Nephron progenitor cell (in vitro differentiated cells): ENCODE results near the gene IL6ST.

Experiments used
- DNase-seq: peaks from one replicate; pipeline ENCODE4 v3.0.0; 2021
- H3K27ac Mint-ChIP-seq: 2 replicates; pipeline ENCODE4 v1.8.0; 2021; ENCODE audit warnings: mild to moderate bottlenecking, moderate library complexity, mixed read lengths
- H3K27me3 Mint-ChIP-seq: 2 replicates; pipeline ENCODE4 v1.8.0; 2021; ENCODE audit warnings: mild to moderate bottlenecking, low read depth, mixed read lengths; ENCODE audit not compliant: poor library complexity
- H3K36me3 Mint-ChIP-seq: 2 replicates; pipeline ENCODE4 v1.8.0; 2021; ENCODE audit warnings: low read depth, mixed read lengths
- H3K4me1 Mint-ChIP-seq: 2 replicates; pipeline ENCODE4 v1.8.0; 2021; ENCODE audit warnings: mixed read lengths
- H3K4me3 Mint-ChIP-seq: 2 replicates; pipeline ENCODE4 v1.8.0; 2021; ENCODE audit warnings: mild to moderate bottlenecking, moderate library complexity, mixed read lengths
- H3K9me3 Mint-ChIP-seq: 2 replicates; pipeline ENCODE4 v1.8.0; 2021; ENCODE audit warnings: mild to moderate bottlenecking, moderate library complexity, mixed read lengths
- CTCF ChIP-seq: fragments of 200-600 bp; sonication (generic); IDR thresholded peaks from 2 replicates; pipeline ENCODE4 v1.5.0; 2021; ENCODE audit warnings: antibody characterized with exemption

IL6ST gene

GRCh38 chr5:55897905-55898304 lies 96.9 kb downstream of the IL6ST start:
- no peak overlapping the region for H3K4me3 Mint-ChIP-seq
- H3K27ac Mint-ChIP-seq = no peak overlapping the region
- H3K36me3 Mint-ChIP-seq = no peaks in the 10 kb centered on the region
- no peaks in the 10 kb centered on the region for H3K4me1 Mint-ChIP-seq
- H3K9me3 Mint-ChIP-seq = peaks cover under 1% of the 10 kb centered on the region
- TF ChIP-seq CTCF = no peak
- no peak for DNase-seq
- H3K27me3 Mint-ChIP-seq = no peaks in the 10 kb centered on the region

GRCh38 chr5:55897206-55897894 lies 97.4 kb downstream of the IL6ST start:
- Mint-ChIP-seq H3K36me3 (no peaks in the 10 kb centered on the region), H3K4me3 (no peak overlapping the region)

DNA sequence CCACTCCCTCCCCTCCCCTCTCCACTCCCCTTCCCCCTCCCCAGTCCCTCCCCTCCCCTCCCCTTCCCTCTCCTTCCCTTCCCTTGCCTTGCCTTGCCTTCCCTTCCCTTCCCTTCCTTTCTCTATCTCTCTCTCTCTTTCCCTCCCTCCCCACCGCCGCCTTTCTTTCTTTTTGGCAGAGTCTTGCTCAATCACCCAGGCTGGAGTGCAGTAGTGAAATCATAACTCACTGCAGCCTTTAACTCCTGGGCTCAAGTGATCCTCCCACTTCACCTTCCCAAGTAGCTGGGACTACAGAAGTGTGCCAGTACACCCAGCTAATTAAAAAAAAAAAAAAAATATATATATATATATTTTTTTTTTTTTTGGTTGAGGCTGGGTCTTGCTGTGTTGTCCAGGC lies 98.1 kb downstream of the IL6ST start:
- Mint-ChIP-seq H3K27me3 (no peaks in the 10 kb centered on the region), H3K36me3 (no peaks in the 10 kb centered on the region), H3K27ac (no peak overlapping the region), H3K9me3 (peaks cover 13% of the 10 kb centered on the region), H3K4me1 (no peaks in the 10 kb centered on the region), H3K4me3 (no peak overlapping the region)
- no peak for DNase-seq
- TF ChIP-seq CTCF = no peak

More at GRCh38 chr5:55897206-55897894, 97.4 kb downstream of the IL6ST start:
- H3K27ac Mint-ChIP-seq = no peak overlapping the region
- H3K4me1 Mint-ChIP-seq = no peaks in the 10 kb centered on the region
- no peak for DNase-seq
- TF ChIP-seq CTCF = no peak
- H3K27me3 Mint-ChIP-seq = no peaks in the 10 kb centered on the region
- H3K9me3 Mint-ChIP-seq = peaks cover 6% of the 10 kb centered on the region

DNA sequence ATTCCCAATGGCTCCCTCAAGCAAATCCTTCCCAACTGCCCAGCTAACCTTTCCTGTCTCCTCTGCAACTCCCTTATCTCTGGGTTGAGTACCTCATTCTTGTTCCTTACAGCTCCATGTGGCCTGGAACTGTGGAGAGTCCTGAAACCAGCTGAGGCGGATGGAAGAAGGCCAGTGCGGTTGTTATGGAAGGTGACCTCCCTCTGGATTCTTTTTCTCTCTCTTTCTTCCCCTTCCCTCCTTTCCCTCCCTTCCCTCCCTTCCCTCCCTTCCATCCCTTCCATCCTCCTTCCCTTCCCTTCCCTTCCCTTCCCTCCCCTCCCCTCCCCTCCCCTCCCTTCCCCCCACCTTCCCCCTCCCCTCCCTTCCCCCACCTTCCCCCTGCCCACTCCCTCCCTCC lies 98.5 kb downstream of the IL6ST start:
- no peak overlapping the region for H3K27ac Mint-ChIP-seq
- no peak overlapping the region for H3K4me3 Mint-ChIP-seq
- H3K27me3 Mint-ChIP-seq = no peaks in the 10 kb centered on the region
- peaks cover 16% of the 10 kb centered on the region for H3K9me3 Mint-ChIP-seq
- no peaks in the 10 kb centered on the region for H3K4me1 Mint-ChIP-seq
- no peaks in the 10 kb centered on the region for H3K36me3 Mint-ChIP-seq
- DNase-seq = no peak
- no peak for TF ChIP-seq CTCF

- no peaks in the 10 kb centered on the region for H3K36me3 Mint-ChIP-seq
- H3K9me3 Mint-ChIP-seq = peaks cover 19% of the 10 kb centered on the region
- no peaks in the 10 kb centered on the region for H3K27me3 Mint-ChIP-seq
- H3K27ac Mint-ChIP-seq = no peak overlapping the region
- no peak for DNase-seq
- TF ChIP-seq CTCF = no peak
- no peaks in the 10 kb centered on the region for H3K4me1 Mint-ChIP-seq
- H3K4me3 Mint-ChIP-seq = no peak overlapping the region
These were observed 99.4 kb downstream of the IL6ST start for GRCh38 chr5:55895346-55895745.

DNA sequence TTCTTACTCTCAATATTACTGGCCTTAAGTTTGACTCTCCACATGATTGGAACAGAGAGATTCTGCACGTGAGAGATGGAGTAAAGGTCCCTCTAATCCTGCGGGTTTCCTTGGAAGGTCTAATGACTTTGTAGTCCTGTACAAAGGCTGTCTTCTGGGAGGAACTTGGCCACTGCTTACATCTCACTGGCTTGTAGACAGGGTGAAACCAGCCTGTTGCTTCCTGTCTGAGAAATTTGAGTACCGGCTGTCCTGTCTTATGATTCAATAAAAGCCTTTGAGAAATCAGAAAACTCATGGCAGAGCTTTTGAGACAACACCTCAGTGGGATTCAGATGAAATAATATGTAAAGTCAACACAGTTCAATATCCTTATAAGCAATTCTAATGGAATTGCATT lies 100.6 kb downstream of the IL6ST start:
- DNase-seq = no peak
- Mint-ChIP-seq H3K27ac (no peak overlapping the region), H3K27me3 (no peaks in the 10 kb centered on the region), H3K4me1 (no peaks in the 10 kb centered on the region), H3K36me3 (no peaks in the 10 kb centered on the region), H3K4me3 (no peak overlapping the region), H3K9me3 (peaks cover 19% of the 10 kb centered on the region)
- no peak for TF ChIP-seq CTCF
